HG03095 (cell line): Measurements from ENCODE around the gene CHST9.
"Not testable (repeated sequence)": the region's sequence is repeated elsewhere in the genome, so short reads cannot be mapped to it uniquely, and the experiment has no call there.

Experiments used
- ATAC-seq: cut with Tn5 transposase; IDR thresholded peaks from one replicate; pipeline ENCODE4 v1.9.1; 2021; ENCODE audit warnings: moderate library complexity; ENCODE audit not compliant: unreplicated experiment

The CHST9 gene

DNA sequence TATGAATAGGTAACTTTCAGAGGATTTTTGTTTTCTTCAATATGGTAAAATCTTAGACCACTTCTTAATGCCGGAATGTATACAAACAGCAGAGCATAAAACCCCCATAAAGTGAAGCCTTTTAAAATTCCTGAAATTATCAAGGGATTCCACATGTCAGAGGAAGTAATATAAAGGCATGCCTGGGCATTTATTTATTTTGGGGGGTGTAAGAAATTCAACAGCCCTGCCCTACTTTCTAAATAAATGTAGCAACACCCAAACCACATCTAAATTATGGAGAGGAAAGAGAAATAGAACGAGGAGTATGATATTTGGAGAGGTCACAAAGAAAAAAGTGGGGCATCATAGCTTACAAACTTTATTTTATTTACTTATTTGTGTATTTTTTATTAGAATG lies 9.9 kb downstream of the CHST9 start:
- ATAC-seq = no peak

- ATAC-seq = no peak
These were observed 13.1 kb downstream of the CHST9 start for GRCh38 chr18:27171993-27172392.

DNA sequence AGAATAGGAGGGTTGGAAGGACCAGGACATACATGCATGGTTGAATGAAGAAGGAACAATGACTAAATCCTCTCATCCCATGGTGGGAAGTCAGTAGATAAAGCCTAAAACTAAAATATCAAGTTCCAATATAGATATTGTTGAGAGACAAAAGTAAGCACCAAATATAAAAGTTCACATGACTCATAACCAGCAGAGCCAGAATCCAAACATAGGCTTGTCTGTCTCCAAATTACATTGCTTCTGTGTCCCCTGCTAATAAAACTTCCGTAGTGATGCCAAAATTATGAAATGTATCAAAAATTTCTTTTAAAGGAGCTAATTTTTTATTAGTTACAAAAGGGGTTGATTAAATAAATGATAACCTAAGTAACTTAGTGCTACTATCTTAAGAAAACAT lies 19.7 kb downstream of the CHST9 start:
- ATAC-seq = no peak

- no peak for ATAC-seq
These were observed 20.2 kb downstream of the CHST9 start for GRCh38 chr18:27164905-27165304.

DNA sequence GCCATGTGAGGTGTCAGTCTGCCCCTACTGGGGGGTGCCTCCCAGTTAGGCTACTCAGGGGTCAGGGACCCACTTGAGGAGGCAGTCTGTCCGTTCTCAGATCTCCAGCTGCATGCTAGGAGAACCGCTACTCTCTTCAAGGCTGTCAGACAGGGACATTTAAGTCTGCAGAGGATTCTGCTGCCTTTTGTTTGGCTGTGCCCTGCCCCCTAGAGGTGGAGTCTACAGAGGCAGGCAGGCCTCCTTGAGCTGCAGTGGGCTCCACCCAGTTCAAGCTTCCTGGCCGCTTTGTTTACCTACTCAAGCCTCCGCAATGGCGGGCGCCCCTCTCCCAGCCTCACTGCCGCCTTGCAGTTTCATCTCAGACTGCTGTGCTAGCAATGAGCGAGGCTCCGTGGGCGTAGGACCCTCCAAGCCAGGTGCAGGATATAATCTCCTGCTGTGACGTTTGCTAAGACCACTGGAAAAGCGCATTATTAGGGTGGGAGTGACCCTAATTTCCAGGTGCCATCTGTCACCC lies 21.9 kb downstream of the CHST9 start:
- not testable (repeated sequence) for ATAC-seq

DNA sequence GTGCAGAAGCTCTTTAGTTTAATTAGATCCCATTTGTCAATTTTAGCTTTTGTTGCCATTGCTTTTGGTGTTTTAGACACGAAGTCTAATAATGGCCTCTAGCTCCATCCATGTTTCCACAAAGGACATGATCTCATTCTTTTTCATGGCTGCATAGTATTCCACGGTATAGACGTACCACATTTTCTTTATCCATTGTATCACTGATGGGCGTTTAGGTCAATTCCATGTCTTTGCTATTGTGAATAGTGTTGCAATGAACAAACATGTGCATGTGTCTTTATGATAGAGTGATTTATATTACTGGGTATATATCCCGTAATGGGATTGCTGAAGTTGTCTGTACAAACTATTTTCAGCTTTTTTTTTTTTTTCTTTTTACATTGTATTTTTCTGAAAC lies 35.9 kb downstream of the CHST9 start:
- ATAC-seq = not testable (repeated sequence)

- no peak for ATAC-seq
These were observed 40.4 kb downstream of the CHST9 start for GRCh38 chr18:27144672-27145071.

DNA sequence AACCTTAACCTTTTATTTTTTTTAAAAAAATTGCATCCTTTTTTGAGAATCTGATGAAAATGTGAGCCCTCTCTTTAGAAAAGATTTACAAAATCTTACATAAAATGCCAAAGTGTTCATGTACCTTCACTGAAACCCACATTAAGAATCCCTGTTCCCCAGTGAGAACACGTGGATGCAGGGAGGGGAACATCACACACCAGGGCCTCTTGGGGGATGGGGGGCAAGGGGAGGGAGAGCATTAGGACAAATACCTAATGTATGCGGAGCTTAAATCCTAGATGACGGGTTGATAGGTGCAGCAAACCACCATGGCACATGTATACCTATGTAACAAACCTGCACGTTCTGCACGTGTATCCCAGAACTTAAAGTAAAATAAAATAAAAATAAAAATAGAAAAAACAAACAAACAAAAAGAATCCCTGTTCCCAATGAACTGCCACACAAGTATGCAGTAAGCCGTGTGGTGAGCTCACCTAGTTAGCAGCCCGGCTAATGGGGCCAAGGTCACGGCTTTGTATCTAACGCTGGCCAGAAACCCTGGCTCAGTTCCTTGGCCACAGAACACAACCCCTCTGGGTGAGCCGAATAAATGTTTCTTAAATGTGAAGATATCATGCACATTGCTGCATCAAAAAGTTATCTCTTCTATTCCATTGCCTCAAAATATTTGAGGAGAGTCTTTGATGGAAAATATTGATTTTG lies 41.4 kb downstream of the CHST9 start:
- no peak for ATAC-seq

DNA sequence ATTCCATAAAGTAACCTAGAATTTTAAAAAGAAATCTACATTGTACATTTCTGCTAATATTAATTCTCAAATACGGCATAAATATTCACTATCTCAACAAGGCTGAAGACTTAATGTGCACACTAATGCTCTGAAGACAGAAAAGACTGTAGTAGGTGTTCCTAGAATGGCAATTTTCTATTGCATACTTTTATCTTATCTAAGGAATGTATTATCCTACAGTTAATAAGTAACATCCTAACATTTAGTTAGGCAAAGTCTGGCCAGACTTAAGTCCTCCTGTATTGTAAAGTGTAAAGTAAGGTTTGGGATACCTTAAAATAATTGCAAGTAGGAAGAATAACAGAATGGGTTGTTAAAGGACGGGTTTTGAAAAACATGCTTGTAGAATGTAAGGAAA lies 42.2 kb downstream of the CHST9 start:
- ATAC-seq = no peak

GRCh38 chr18:27141876-27142275 lies 43.2 kb downstream of the CHST9 start:
- no peak for ATAC-seq

- no peak for ATAC-seq
These were observed 47.0 kb downstream of the CHST9 start for GRCh38 chr18:27138079-27138478.

GRCh38 chr18:27136208-27136535 lies 48.9 kb downstream of the CHST9 start:
- ATAC-seq = no peak

DNA sequence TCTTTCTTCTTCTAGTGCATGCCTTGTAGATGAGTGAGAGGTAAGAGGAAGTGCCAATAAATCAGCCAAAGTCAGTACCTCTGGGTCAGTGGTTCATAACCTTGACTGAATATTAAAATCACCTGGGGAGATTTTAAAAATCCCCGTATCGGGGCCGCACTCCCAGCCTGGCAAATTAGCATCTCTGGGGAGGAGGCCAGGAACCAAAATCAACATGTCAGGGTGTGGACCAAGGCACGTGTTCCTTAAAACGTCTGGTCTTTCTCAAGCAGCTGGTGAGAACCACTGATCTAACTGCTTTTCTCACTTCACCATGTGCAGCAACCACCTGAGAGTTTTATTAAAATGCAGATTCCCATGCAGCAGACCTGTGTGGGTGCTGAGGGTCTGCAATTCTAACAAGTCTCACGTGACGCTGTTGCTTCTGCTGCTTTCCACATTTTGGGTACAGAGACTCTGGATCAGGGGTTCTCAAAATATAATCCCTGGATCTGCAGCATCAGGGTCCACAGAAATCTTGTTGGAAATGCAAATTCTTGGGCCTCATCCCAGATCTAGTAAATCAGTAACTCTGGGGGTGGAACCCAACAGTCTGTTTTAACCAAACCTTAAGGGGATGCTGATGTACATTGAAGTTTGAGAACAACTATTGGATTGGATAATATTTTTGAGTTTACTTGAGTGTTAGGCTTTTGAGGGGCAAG lies 49.5 kb downstream of the CHST9 start:
- no peak for ATAC-seq

GRCh38 chr18:27130065-27130630 lies 55.0 kb downstream of the CHST9 start:
- no peak for ATAC-seq

DNA sequence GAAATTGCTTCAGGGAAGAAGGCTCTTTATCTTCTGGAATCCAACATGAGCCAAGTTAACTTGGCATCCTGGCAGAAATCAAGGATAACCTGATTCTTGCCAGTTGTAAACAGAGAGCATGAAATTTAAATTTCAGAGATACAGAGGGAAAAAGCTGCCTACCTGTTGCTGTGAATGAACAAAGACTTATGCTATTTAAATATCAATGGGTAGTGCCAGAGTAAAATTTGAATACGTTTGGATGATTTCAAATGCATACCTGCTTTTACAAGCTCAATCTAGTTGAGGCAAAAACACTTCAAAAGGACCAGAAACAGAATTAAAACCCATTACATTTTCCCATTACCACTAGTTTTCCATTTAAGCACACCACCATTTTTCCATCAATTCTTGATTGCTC lies 60.9 kb downstream of the CHST9 start:
- ATAC-seq = no peak

DNA sequence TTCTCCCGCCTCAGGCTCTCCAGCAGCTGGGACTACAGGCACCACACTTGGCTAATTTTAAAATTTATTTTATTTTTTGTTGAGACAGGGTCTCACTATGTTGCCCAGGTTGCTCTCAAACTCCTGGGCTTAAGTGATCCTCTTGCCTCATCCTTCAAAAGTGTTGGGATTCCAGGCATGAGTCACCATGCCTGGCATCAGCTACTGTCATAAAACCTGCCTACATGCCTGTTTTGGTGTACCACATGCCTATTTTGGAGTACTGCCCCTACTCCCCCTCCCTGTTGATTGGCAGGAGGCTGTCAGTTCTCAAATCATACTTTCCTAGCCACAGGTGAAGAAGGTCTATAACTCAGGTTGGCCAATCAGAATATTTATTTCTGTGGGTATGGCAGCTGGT lies 64.0 kb downstream of the CHST9 start:
- no peak for ATAC-seq

DNA sequence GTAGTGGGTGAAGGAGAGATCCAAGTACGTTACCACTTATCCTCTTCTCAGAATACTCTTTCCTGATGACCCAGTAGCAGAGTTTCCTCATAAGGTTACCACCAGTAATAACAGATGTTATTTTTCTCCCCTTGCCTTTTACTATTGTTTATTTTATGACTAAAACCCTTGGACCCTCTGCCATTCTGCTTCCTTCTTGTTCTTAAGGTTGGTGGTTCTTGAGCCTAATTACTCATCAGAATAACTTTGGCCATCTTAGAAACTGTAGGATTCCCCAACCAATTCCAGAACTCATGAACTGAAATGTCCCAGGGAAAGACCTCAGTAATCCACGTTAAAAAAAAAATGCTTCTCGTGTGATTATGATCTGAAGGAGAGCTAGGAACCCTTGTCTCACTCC lies 64.9 kb downstream of the CHST9 start:
- no peak for ATAC-seq

DNA sequence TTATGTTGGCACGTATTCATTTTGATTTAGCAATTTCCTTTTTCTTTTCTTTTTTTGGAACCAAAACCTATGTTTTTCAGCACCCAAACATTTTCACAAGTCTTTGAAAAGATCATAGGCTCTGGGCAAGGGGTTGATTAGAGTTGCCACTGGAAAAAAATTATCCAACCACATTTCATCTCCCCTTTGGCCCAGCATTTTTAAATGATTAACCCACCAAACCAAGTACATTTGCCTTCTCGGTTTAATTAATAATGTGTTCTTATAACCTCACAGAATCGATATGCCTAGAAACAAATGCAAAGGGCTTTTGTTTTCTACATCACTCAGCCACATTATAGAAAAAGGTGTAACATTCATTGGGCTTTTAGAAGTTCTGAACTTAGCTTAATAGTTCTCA lies 66.1 kb downstream of the CHST9 start:
- no peak for ATAC-seq

DNA sequence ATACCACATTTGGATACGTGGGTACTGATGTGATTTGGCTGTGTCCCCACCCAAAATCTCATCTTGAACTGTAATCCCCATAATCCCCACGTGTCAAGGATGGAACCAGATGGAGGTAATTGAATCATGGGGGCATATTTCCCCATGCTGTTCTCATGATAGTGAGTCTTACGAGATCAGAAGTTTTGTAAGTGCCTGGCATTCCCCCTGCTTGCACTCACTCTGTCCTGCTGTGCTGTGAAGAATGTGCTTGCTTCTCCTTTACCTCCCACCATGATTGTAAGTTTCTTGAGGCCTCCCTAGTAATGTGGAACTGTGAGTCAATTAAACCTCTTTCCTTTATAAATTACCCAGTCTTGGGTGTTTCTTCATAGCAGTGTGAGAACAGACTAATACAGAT lies 70.3 kb downstream of the CHST9 start:
- ATAC-seq = no peak

DNA sequence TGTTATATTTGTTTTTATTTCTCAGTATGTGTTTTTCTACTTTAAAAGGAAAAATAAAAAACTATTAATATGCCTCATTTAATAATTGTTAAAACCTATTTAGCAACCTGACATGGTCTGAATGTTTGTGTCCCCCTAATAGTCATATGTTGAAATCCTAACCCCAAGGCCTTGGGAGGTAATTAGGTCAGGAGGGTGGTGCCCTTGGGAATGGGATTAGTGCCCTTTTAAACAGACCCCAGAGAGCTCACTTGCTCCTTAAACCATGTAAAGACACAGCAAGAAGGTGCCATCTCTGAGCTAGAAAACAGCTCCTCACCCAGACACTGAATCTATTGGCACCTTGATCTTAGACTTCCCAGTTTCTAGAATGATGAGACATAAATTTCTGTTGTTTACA lies 71.8 kb downstream of the CHST9 start:
- no peak for ATAC-seq

GRCh38 chr18:27110319-27110718 lies 74.8 kb downstream of the CHST9 start:
- ATAC-seq = no peak

DNA sequence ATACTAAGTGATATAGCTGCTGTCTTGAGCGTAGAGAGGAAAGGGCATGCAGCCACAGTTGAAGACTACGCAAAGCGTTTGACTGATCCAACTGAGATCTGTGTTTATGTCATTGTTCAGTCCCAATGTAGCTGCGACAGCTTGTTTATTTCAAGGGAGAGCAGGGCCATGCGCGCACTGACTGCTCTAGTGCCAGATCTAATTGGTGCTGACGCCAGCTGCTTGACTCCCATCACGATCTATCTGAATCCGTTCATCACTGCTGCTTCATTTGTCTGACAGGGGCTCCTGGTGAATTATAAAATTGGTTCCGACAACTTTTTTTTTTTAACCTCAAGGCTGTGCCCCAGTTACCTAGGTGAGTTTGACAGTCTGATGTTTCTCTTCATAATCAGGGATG lies 75.7 kb downstream of the CHST9 start:
- no peak for ATAC-seq
